HG03108 (cell line): ENCODE results near the gene LTA.

Experiments used
- ATAC-seq: cut with Tn5 transposase; IDR thresholded peaks from one replicate; pipeline ENCODE4 v1.9.1; 2021; ENCODE audit warnings: moderate library complexity; ENCODE audit not compliant: unreplicated experiment

LTA gene

GRCh38 chr6:31568537-31568961 is 3.5 kb upstream of the LTA start:
- ATAC-seq = peak; percentile 46

GRCh38 chr6:31569861-31570536 is 2.1 kb upstream of the LTA start:
- ATAC-seq = no peak

GRCh38 chr6:31573239-31574105 is 1.4 kb downstream of the LTA start:
- ATAC-seq = no peak

GRCh38 chr6:31574106-31575061 is 2.3 kb downstream of the LTA start:
- ATAC-seq = no peak

GRCh38 chr6:31575335-31575901 is 3.3 kb downstream of the LTA start, which contains the start of gene TNF:
Gene TNF (plus strand): TSS chr6:31575565. CDS start chr6:31575742, 177 bp downstream.
- ATAC-seq = peak; percentile 18

GRCh38 chr6:31575952-31576685 is 4.0 kb downstream of the LTA start:
- ATAC-seq = no peak

GRCh38 chr6:31576897-31577578 is 4.9 kb downstream of the LTA start:
- ATAC-seq = no peak

GRCh38 chr6:31577579-31577966 is 5.5 kb downstream of the LTA start:
- no peak for ATAC-seq

GRCh38 chr6:31578184-31579118 is 6.4 kb downstream of the LTA start:
- ATAC-seq = no peak

- ATAC-seq = no peak
Observed at GRCh38 chr6:31579119-31579505, 7.0 kb downstream of the LTA start.

GRCh38 chr6:31579546-31580437 is 7.7 kb downstream of the LTA start:
- no peak for ATAC-seq

- ATAC-seq = no peak
Observed at GRCh38 chr6:31580438-31580740, 8.3 kb downstream of the LTA start.

- ATAC-seq = peak; percentile 44
Observed at GRCh38 chr6:31580807-31581433, 8.8 kb downstream of the LTA start.

GRCh38 chr6:31581434-31582229 is 9.5 kb downstream of the LTA start:
- no peak for ATAC-seq

GRCh38 chr6:31582230-31582643 is 10.1 kb downstream of the LTA start, which contains the start of gene LTB:
Gene LTB (minus strand): TSS chr6:31582424. CDS start chr6:31582417, 7 bp downstream.
- ATAC-seq = no peak

GRCh38 chr6:31585491-31585890 is 13.4 kb downstream of the LTA start:
- no peak for ATAC-seq
